GM21737 (cell line): ENCODE data around the gene PCNT.

ENCODE experiments used
- ATAC-seq: cut with Tn5 transposase; IDR thresholded peaks from one replicate; pipeline ENCODE4 v1.9.1; 2021; ENCODE audit warnings: mild to moderate bottlenecking, moderate library complexity; ENCODE audit not compliant: unreplicated experiment

PCNT gene

GRCh38 chr21:46334351-46335140 is 10.6 kb downstream of the PCNT start:
- ATAC-seq, result no peak

GRCh38 chr21:46336603-46337002 is 12.6 kb downstream of the PCNT start:
- no peak for ATAC-seq

- ATAC-seq, result no peak
Measured at GRCh38 chr21:46340998-46341397, 17.0 kb downstream of the PCNT start.

GRCh38 chr21:46344219-46344915 is 20.4 kb downstream of the PCNT start:
- ATAC-seq, result no peak

GRCh38 chr21:46345861-46346260 is 21.9 kb downstream of the PCNT start:
- ATAC-seq, result no peak

- no peak for ATAC-seq
Measured at GRCh38 chr21:46346296-46347202, 22.6 kb downstream of the PCNT start.

GRCh38 chr21:46347203-46347550 is 23.2 kb downstream of the PCNT start:
- no peak for ATAC-seq

DNA sequence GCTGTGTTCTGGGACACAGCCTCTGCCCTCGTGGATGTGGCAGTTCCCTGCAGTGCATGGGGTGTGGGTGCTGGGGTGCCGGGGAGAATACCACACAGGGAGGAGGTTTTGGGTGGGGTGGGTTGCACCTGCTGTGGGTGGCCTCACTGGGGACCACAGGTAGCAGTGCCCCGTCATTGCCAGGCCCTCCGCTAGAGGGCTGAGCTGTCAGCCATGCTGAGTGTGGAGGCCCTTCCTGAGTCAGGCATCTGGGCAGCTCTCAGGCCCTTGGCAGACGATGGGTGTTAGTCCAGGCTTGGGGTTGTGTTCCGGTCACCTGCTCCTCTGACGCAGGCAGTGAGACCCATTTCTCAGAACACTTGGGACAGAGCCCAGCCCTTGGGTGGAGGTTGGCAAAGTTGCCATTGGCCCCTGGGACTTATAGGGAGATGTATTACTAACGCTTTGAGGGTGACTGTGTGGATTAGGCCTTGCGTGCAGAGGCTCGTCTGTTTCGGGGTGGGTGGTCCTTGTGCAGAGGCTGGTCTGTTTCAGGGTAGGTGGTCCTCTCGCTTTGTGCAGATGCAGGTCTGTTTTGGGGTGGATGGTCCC is 23.9 kb downstream of the PCNT start:
- ATAC-seq, result no peak

- no peak for ATAC-seq
Measured at GRCh38 chr21:46349134-46349760, 25.3 kb downstream of the PCNT start.

GRCh38 chr21:46350571-46350970 is 26.6 kb downstream of the PCNT start:
- no peak for ATAC-seq

GRCh38 chr21:46350981-46351380 is 27.0 kb downstream of the PCNT start:
- ATAC-seq, result no peak

DNA sequence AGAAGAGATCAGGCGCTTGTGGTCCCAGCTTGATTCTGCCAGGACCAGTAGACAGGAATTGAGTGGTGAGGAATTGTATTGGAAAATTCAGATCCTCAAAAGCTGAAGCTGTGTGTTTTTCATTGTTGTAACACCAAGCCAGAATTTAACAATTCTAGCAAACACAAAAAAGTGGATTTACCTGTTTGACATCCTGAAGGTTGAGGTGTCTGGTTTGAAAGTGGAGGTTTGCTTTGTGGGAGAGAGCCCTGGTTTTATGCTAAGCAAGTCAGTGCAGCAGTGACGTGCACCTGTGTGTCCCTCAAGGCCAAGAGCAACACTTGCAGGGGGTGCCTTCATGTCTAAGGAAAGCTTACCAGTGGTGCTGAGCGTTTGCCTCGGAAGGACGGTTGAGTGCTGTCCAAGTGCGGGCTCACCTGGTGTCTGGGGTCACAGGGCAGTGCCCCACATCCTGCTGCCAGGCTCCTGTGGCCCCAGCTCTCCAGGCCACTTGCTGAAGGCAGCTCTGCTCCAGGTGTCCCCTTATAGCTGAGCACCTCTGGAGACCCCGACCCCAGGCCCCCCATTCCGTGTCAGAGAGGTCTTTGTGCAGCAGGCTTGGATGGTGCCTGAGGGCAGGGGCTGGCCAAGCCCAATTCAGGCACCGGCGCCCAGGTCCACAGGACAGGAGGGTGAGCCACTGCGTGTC is 27.7 kb downstream of the PCNT start:
- no peak for ATAC-seq

- ATAC-seq, result no peak
Measured at GRCh38 chr21:46352164-46352515, 28.2 kb downstream of the PCNT start.

DNA sequence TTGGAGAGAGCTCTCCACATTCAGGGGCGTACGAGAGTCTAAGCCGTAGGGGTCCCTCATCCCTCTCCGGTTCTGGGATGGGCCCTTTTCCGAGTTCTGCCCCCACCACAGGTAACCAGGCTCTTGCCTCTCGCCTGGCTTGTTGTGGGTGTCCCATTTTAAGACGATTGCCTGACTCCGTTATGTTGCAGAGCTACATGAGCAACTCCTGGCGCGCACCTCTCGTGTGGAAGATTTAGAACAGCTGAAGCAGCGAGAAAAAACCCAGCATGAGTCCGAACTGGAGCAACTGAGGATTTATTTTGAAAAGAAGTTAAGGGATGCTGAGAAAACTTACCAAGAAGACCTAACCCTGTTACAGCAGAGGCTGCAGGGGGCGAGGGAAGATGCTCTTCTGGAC is 29.0 kb downstream of the PCNT start:
- no peak for ATAC-seq

DNA sequence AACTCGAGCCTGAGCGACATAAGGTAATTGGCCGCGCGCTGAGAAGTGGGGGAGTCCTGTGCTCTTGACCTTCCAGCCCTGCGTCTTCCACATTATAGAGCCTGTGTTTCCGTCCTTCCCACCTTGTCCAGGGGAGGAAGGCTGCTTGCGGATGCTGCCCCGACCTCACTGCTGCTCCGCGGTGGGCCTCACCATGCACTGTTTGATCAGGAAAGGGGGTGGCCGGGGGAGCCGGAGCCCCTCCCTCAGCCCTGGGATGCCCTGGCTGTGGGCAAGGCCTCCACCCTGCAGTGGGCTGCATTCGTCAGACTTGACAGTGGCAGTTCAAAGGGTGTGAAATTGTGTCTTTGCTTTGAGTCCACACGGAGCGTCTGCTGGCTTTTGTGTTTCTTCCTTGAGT is 30.1 kb downstream of the PCNT start:
- no peak for ATAC-seq

DNA sequence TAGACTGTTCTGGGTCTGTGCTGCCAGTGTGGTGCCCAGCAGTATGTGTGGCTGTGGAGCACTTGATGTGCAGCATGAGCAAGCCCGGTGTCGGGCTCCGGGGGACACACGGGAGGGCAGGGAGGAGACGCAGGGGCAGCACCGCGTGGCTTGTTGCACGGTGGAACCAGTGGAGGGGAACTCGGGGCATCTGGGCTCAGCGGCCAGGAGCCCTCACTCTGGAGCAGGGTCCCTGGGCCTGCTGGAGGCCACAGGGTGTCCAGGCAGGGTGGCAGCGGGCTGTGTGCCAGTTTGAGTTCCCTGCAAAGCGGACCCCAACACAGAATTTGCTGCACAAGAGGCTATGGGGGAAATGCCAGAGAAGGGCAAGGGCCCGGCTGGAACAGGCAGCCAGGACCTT is 30.6 kb downstream of the PCNT start:
- ATAC-seq, result no peak

- ATAC-seq, result no peak
Measured at GRCh38 chr21:46355161-46356004, 31.4 kb downstream of the PCNT start.

GRCh38 chr21:46356005-46356338 is 32.0 kb downstream of the PCNT start:
- ATAC-seq, result no peak
